Caco-2 (cell line): ENCODE results near the gene MB21D2. TPM values are rescaled to one million over a fixed set of nuclear protein-coding genes. Genes with fewer than 3 reads are reported as not detected.

Experiments used
- BruUV-seq: library from RNA; stranded (reverse); fragments of 400-500 nt; replicated peaks from 2 replicates; lab custom pipeline; 2021; lab: Mats Ljungman, UMichigan
- CTCF ChIA-PET: fragments of 300-600 bp; sonication (Branson Sonifier 250); formaldehyde crosslinking; loops from one replicate; lab custom pipeline; 2022; ENCODE audit warnings: antibody characterized with exemption; lab: Charles Lee
- POLR2A ChIA-PET: fragments of 300-600 bp; sonication (Branson Sonifier 250); formaldehyde crosslinking; loops from one replicate; lab custom pipeline; 2022; ENCODE audit warnings: antibody characterized with exemption; lab: Charles Lee
- DNase-seq, 2 experiments: peaks; one replicate each; pipeline versions ENCODE4 v3.0.0 to v3.0.0-alpha.2; 2020 to 2022
- H3K27me3 ChIP-seq: replicated peaks from 2 replicates; pipeline ENCODE4 v1.6.0; 2011; ENCODE audit warnings: low read length; ENCODE audit not compliant: control insufficient read depth, insufficient read depth
- H3K36me3 ChIP-seq: 2 replicates; pipeline ENCODE4 v1.5.1; 2011; ENCODE audit warnings: low read length; ENCODE audit not compliant: control insufficient read depth, insufficient read depth
- H3K4me1 ChIP-seq: fragments of 250-450 bp; sonication (Bioruptor Pico); 2 replicates; pipeline ENCODE4 v1.5.1; 2020; ENCODE audit warnings: mild to moderate bottlenecking
- H3K4me3 ChIP-seq: 2 replicates; pipeline ENCODE4 v1.5.1; 2011; ENCODE audit warnings: low read depth, mild to moderate bottlenecking, control low read depth, low read length
- H3K9me3 ChIP-seq: fragments of 250-450 bp; sonication (Bioruptor Pico); 2 replicates; pipeline ENCODE4 v1.5.1; 2020; ENCODE audit warnings: mild to moderate bottlenecking, moderate library complexity
- H3K27ac Mint-ChIP-seq: one replicate; pipeline ENCODE4 v1.8.0; 2022; ENCODE audit warnings: mixed read lengths; ENCODE audit not compliant: unreplicated experiment
- H3K27me3 Mint-ChIP-seq: one replicate; pipeline ENCODE4 v1.8.0; 2022; ENCODE audit warnings: mixed read lengths; ENCODE audit not compliant: insufficient read depth, unreplicated experiment
- H3K36me3 Mint-ChIP-seq: one replicate; pipeline ENCODE4 v1.8.0; 2022; ENCODE audit warnings: mild to moderate bottlenecking, mixed read lengths; ENCODE audit not compliant: insufficient read depth, unreplicated experiment
- H3K4me1 Mint-ChIP-seq: one replicate; pipeline ENCODE4 v1.8.0; 2022; ENCODE audit warnings: low read depth, mixed read lengths; ENCODE audit not compliant: unreplicated experiment
- H3K4me3 Mint-ChIP-seq: one replicate; pipeline ENCODE4 v1.8.0; 2022; ENCODE audit warnings: mild to moderate bottlenecking, moderate library complexity, mixed read lengths; ENCODE audit not compliant: unreplicated experiment
- H3K9me3 Mint-ChIP-seq: one replicate; pipeline ENCODE4 v1.8.0; 2022; ENCODE audit warnings: mixed read lengths; ENCODE audit not compliant: unreplicated experiment
- intact Hi-C: fragments of 100-400 bp; cut with micrococcal nuclease; formaldehyde crosslinking; loops from one replicate; pipeline ENCODE4 v1.10.0; 2022; ENCODE audit not compliant: unreplicated experiment
- total RNA-seq: library from RNA; stranded (reverse); gene quantifications from 2 replicates; pipeline ENCODE4 v1.2.3, GENCODE V29; 2022
- TF ChIP-seq, protein P1 (sequence below), 2 experiments: fragments of 200-600 bp in 1 of 2; IDR thresholded peaks; 1 replicate in 1 of 2; 2 replicates in 1 of 2; pipeline versions ENCODE4 v1.5.1 to v1.8.0; 2011 to 2022; ENCODE audit warnings: antibody characterized with exemption in 1 of 2, control low read depth in 1 of 2, inconsistent platforms in 1 of 2, low read depth in 1 of 2, low read length in 1 of 2, mild to moderate bottlenecking in 1 of 2, moderate library complexity in 1 of 2; ENCODE audit not compliant: insufficient read depth in 1 of 2, severe bottlenecking in 1 of 2, unreplicated experiment in 1 of 2

The MB21D2 gene
- total RNA-seq, 1 experiment from 2014 or later: 11.0 TPM

DNA sequence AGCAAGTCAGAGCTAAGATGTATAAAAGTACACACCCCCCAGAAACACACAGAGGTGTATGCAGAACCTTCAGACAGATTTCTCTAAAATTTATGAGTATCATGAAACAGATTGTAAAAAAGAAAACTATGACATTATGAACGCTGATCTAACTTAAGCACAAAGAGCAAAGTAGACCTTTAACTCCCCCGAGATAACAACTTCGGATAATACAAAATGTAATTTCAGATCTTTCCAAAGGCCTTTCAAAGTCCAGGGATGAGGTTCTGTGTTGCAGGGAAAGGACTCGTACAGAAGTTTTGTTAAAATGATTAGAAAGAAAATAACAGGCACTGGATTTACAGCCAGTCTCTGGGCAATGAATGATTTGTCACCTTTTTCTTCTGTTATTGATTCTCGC is 97.5 kb downstream of the MB21D2 start:
- Mint-ChIP-seq H3K27me3 (no peaks in the 10 kb centered on the region), H3K27ac (peak overlapping the region; percentile 86), H3K4me3 (no peak overlapping the region), H3K9me3 (no peaks in the 10 kb centered on the region), H3K4me1 (peaks cover 46% of the 10 kb centered on the region), H3K36me3 (no peaks in the 10 kb centered on the region)
- no peaks in the 10 kb centered on the region for H3K9me3 ChIP-seq
- CTCF ChIA-PET: interaction anchor here (0.8 to 1.3 kb wide), 2 partner anchors 68 to 69 kb away, joined by 3 read pairs; no protein-coding TSS in a partner anchor
- POLR2A ChIA-PET: no interaction called here
- DNase-seq: no peak
- intact Hi-C loops: no loop called here
- peaks cover 31% of the 10 kb centered on the region for H3K4me1 ChIP-seq
- H3K4me3 ChIP-seq: no peak overlapping the region
- no TSS peak for BruUV-seq
- no peaks in the 10 kb centered on the region for H3K27me3 ChIP-seq
- TF ChIP-seq, protein P1, sequence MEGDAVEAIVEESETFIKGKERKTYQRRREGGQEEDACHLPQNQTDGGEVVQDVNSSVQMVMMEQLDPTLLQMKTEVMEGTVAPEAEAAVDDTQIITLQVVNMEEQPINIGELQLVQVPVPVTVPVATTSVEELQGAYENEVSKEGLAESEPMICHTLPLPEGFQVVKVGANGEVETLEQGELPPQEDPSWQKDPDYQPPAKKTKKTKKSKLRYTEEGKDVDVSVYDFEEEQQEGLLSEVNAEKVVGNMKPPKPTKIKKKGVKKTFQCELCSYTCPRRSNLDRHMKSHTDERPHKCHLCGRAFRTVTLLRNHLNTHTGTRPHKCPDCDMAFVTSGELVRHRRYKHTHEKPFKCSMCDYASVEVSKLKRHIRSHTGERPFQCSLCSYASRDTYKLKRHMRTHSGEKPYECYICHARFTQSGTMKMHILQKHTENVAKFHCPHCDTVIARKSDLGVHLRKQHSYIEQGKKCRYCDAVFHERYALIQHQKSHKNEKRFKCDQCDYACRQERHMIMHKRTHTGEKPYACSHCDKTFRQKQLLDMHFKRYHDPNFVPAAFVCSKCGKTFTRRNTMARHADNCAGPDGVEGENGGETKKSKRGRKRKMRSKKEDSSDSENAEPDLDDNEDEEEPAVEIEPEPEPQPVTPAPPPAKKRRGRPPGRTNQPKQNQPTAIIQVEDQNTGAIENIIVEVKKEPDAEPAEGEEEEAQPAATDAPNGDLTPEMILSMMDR (IDR thresholded peaks at IDR 0.05; ENCODE audit: insufficient read depth in 1 of 2, low read depth in 1 of 2, low read length in 1 of 2, severe bottlenecking in 1 of 2, unreplicated experiment in 1 of 2): no peak
- H3K36me3 ChIP-seq: no peaks in the 10 kb centered on the region

DNA sequence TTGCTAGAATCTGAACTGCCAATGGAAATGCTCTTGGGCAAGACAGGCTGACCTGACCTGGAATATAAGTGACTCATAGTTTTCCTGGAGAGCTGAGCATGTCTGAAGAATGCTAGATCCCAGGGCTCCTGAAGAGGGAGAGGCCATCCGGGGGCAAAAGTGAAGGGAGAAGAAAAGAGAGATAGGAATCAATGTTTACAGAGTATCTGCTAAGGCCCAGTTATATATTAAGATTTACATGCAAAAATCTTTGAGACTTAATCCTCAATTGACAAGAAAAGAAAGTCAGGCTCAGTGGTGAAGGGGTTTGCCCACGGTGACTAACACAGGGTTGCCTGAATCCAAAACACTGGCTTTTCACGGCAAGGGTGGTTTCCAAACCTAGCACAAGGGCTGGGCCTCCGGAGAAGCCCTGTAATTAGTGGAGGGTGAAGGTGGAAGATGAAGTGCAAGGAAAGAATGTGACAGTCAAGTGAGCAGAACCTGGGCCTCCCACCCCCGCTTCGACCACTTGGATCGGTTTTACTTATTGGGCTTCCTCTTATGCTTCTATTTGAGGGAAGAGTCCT is 98.6 kb downstream of the MB21D2 start:
- Mint-ChIP-seq H3K9me3 (no peaks in the 10 kb centered on the region), H3K27me3 (no peaks in the 10 kb centered on the region), H3K4me3 (peak overlapping the region; percentile 32), H3K4me1 (peaks cover 46% of the 10 kb centered on the region), H3K36me3 (no peaks in the 10 kb centered on the region), H3K27ac (no peak overlapping the region)
- TF ChIP-seq, protein P1 (IDR thresholded peaks at IDR 0.05; ENCODE audit: insufficient read depth in 1 of 2, low read depth in 1 of 2, low read length in 1 of 2, severe bottlenecking in 1 of 2, unreplicated experiment in 1 of 2): no peak
- ChIA-PET POLR2A (interaction anchor here (0.5 kb wide), 1 partner anchor 195 kb away, joined by 3 read pairs; no protein-coding TSS in a partner anchor), CTCF (interaction anchor here (1.3 kb wide), 1 partner anchor 70 kb away, joined by 3 read pairs; no protein-coding TSS in a partner anchor)
- no peaks in the 10 kb centered on the region for H3K27me3 ChIP-seq
- H3K36me3 ChIP-seq: no peaks in the 10 kb centered on the region
- H3K4me1 ChIP-seq: peaks cover 31% of the 10 kb centered on the region
- intact Hi-C loops: loop anchor here (1.0 to 10.0 kb wide), 3 partner anchors 31 to 646 kb away; no protein-coding TSS in a partner anchor
- peak; percentile 47 to 63 for DNase-seq
- BruUV-seq: no TSS peak
- H3K4me3 ChIP-seq: no peak overlapping the region
- H3K9me3 ChIP-seq: no peaks in the 10 kb centered on the region

DNA sequence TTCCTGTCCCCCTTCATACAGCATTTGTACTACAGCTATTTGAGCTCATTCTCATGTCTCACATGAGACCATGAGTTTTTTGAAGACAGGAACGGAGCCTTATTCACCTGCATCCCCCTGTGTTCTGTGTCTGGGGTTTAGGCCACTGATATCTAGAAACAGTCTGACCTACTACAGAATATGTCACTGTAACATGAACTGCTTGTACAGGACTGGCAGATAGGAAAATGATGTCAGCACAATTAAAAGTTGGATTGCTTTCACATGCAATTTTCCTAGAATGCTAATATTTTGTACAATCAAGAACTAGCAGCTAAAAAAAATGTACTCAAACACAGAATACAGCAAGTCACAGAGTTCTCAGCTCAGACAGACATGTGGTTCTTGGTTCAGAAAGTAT is 99.5 kb downstream of the MB21D2 start:
- peaks cover 46% of the 10 kb centered on the region for H3K4me1 Mint-ChIP-seq
- CTCF ChIA-PET: interaction anchor here (1.7 kb wide), 2 partner anchors 97 to 223 kb away, joined by 6 to 9 read pairs; no protein-coding TSS in a partner anchor
- H3K4me3 Mint-ChIP-seq: no peak overlapping the region
- peak overlapping the region; percentile 9 for H3K27ac Mint-ChIP-seq
- Histone ChIP-seq H3K4me3 (no peak overlapping the region), H3K27me3 (no peaks in the 10 kb centered on the region), H3K36me3 (no peaks in the 10 kb centered on the region), H3K4me1 (peaks cover 31% of the 10 kb centered on the region), H3K9me3 (no peaks in the 10 kb centered on the region)
- POLR2A ChIA-PET: no interaction called here
- DNase-seq: no peak
- H3K27me3 Mint-ChIP-seq: no peaks in the 10 kb centered on the region
- intact Hi-C loops: loop anchor here (2.0 to 10.0 kb wide), 2 partner anchors 71 to 647 kb away; no protein-coding TSS in a partner anchor
- H3K9me3 Mint-ChIP-seq: no peaks in the 10 kb centered on the region
- no peaks in the 10 kb centered on the region for H3K36me3 Mint-ChIP-seq
- TF ChIP-seq, protein P1 (IDR thresholded peaks at IDR 0.05; ENCODE audit: insufficient read depth in 1 of 2, low read depth in 1 of 2, low read length in 1 of 2, severe bottlenecking in 1 of 2, unreplicated experiment in 1 of 2): no peak
- BruUV-seq: no TSS peak
